SIG-M5 treated with dmso at 0.1 percent for 504 hours (cell line): ENCODE results near the gene SNX21.
A peak's percentile ranks its signal among the peaks of the same experiment; 100 is the strongest.
"Not testable (repeated sequence)": the region's sequence is repeated elsewhere in the genome, so short reads cannot be mapped to it uniquely, and the experiment has no call there.

Experiments
- DNase-seq: peaks from one replicate; lab custom pipeline; 2025; ENCODE audit not compliant: unreplicated experiment; lab: John Stamatoyannopoulos, UW

SNX21 gene

DNA sequence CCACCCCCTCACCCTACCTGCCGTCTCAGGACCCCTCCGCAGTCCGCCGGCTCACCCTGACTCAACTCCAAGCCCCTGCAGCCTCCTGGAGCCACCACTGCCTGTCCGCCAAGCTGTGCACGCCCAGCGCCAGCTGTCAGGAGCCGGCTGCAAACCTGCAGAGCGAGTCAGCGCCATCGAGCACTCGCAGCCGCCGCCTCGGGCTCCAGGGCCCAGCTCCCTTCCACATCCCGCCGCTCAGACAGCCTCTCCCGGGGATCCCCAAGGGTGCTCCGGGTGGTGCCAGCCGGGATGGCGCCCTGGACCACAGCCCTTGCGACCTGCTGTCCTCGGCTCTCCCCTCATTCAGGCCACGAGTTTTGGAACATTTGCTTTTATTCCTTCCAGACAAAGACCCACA lies 10.7 kb upstream of the SNX21 start:
- DNase-seq: peak; percentile 36

- DNase-seq: peak; percentile 25
These were observed 9.4 kb upstream of the SNX21 start for GRCh38 chr20:45823949-45824835.

DNA sequence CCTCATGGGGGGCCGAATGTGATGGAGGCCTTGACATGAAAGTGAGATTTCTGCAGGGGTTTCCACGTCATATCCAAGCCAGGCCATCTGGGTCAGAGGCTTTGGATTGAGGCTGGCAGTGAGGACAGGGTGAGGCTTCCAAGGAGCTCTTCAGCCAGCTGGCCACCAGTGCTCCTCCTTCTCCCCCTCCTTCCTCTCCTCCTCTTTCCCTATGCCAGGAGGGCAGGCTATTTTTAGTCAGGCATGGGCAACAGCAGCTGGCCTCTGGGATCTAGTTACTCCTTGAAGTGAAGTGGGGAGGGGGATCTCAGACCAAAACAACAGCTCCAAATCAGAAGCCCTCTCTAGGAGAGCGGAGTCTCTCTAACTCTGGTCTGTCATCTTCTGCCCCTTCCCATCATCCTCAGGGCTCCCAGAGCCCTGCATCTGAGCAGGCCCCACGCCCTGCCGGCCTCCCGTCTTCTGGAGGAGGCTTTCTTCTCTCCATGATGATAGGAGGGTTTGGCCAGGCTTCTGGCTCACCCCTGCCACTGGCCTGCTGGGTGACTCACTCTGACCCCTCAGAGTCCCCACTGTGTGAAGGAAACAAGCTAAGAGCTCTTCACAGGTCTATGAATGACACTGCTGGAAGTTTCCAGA lies 7.1 kb upstream of the SNX21 start:
- no peak for DNase-seq

DNA sequence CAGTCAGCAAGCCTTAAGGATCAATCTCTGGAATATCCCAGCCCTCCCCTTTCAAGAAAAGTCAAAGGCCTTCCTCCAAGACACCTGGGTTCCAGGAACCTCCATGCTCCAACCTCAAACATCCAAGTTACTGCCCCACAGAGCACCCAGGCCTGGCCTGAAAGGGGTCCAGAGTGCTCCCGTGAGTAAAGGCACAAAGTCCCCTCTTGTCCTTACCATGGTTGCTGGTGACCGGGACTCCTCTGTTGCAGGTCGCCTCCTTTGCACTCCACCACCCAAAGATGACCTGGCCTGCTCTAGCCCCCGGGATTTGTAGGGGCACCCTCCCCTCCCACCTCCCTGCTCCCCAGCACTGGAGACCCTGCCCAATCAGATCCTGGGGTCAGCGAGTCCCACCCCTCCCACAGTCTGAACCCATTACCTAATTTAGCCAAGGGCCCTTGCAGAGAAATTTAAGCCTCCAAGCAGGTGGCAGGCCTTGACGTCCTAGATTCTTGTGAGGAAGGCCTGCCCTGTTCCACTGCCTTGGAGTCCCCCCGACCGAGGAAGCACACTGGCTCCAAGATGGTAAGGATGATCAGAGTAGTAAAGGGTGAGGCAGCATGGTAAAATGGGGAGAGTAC lies 6.5 kb upstream of the SNX21 start, which contains the start of gene TNNC2:
TSS of gene TNNC2 (minus strand) at position 283 of the 623 bp plus-strand sequence. CDS start at position 219, 64 bp downstream.
- no peak for DNase-seq

GRCh38 chr20:45827712-45828111 lies 5.9 kb upstream of the SNX21 start:
- DNase-seq: no peak

- no peak for DNase-seq
These were observed 5.0 kb upstream of the SNX21 start for GRCh38 chr20:45828589-45828988.

- DNase-seq: not testable (repeated sequence)
These were observed 3.9 kb upstream of the SNX21 start for GRCh38 chr20:45829673-45830106.

GRCh38 chr20:45832619-45833018 lies 980 bp upstream of the SNX21 start:
- no peak for DNase-seq

DNA sequence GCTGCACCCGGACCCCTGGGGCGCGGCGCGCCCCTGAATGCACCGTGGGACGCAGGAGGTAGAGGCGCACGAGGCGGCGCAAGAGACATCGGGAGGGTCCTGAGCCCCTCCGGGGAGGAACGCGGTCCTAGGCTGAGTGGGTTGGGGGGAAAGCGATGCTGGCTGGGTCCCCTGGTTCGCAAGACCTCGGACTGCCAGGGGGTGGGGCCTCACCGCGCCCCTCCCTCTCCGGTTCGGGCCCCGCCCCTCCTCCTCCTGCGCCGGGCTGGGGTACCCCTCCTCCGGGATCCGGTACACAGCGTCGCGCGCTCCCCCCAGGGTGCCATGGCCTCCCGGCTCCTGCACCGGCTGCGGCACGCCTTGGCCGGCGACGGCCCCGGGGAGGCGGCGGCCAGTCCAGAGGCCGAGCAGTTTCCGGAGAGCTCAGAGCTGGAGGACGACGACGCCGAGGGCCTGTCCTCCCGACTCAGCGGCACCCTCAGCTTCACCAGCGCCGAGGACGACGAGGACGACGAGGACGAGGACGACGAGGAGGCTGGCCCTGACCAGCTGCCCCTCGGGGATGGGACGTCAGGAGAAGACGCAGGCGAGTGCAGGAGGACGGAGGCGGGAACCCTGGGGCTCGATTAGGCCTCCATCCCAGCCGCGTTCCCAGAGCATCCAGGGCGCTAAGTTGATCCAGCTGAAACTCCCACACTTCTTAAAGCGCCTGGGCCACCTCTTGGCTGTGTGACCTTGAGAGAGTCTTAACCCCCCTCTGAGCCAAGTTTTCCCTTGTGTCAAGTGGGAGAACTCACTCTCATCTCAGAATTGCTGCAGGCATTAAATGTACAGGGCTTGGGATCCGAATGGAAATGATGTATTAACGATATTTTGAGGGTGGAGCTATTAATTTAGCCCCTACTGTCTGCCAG lies 541 bp downstream of the SNX21 start:
- no peak for DNase-seq

DNA sequence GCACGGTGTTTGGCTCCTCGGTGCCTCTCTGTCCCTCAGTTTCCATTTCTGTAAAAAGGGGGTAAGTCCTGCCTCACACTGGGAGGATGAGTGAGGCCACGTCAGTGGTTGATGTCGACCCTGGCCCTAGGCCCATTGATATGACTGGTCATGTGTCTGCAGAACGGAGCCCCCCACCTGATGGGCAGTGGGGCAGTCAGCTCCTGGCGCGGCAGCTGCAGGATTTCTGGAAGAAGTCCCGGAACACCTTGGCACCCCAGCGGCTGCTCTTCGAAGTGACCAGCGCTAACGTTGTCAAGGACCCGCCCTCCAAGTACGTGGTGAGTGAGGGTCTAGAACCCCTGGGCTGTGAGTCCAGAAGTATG lies 1.2 kb downstream of the SNX21 start:
- no peak for DNase-seq

- peak; percentile 35 for DNase-seq
These were observed 1.7 kb downstream of the SNX21 start for GRCh38 chr20:45835329-45835765.

DNA sequence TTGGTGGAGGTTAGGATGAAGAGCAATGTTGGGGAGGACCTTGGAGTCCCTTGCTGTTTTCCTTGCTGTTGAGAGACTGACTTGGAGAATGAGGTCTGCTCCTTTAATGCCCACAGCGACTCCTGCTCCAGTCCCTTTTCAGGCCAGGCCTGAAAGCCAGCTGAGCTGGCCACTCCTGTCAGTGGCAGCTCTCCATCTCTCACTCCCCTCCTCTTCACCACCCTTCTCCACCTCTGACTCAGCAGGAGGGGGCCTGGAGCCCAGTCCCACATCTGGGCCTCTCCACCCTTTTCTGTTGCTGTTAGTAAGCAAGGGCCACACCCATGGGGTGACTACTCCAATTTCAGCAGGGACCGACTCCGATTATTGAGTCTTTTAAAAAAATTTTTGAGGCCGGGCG lies 2.2 kb downstream of the SNX21 start:
- DNase-seq: no peak

GRCh38 chr20:45836841-45837240 lies 3.2 kb downstream of the SNX21 start:
- DNase-seq: no peak

GRCh38 chr20:45840700-45841198 lies 7.2 kb downstream of the SNX21 start:
- no peak for DNase-seq

DNA sequence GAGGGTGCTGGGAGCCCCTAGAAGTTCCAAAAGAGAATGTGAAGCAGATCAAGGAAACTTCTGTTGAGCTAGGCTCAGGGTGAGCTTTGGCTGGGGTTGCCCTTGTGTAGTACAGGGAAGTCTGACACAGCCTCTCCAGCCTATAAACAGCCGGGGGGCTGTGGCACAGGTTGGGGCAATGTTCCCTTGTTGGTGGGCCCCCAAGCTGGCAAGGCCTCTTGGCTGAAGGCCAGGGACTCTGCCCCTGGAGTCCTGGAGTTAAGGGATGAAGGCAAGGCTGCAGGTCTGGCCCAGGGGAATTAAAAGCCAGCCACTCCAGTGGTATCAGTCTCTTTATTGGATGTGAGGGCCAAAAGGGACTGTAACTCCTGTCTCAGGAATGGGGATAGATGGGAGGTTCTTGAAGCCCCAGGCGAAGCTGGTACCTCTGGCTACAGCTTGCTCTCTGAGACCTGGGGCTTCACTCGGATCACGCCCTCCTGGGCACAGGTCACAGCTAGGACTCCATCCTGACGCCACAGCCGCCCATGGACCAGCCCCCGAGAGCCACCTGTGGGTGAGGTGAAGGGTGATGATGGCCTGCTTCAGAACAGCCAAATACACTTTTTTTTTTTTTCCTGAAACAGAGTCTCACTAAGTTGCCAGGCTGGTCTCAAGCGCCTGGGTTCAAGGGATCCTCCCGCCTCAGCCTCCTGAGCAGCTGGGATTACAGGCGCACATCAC lies 8.0 kb downstream of the SNX21 start:
- no peak for DNase-seq

GRCh38 chr20:45842169-45842812 lies 8.7 kb downstream of the SNX21 start:
- peak; percentile 72 for DNase-seq

- no peak for DNase-seq
These were observed 9.9 kb downstream of the SNX21 start for GRCh38 chr20:45843506-45843905.

DNA sequence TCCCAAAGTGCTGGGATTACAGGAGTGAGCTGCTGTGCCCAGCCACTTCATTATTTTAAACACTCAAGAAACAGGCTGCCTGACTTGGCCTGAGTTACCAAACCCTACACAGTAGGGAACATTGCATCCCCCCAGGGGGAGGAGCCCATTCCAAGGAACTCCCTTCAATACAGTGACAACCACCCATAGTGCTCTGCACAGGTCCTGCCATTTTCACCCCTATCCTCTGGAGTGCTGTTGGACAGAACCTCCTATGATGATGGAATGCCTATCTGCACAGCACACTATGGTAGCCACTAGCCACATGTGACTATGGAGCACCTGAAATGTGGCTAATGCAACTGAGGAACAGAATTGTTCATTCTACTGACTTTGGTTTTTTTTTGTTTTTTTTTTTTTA lies 11.9 kb downstream of the SNX21 start:
- DNase-seq: no peak

DNA sequence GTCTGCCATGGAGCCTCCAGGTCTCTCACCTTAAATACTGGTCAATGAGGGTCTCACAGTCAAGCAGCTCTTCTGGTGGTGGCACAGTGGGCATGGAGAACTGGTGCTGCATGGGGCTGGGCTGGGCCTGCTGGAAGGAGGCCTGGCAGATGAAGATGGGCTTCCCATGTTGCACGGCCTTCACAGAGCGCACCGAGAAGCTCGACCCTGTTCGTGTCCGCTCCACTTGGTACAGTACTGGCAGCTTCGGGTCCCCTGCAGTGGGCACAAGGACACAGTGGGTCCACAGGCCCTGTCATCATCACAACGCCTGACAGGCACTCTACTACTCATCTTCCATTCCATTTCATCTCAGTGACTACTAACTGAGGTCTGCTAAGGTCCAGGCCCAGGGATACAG lies 14.8 kb downstream of the SNX21 start:
- DNase-seq: no peak
